Stimulated activated CD8-positive, alpha-beta memory T cell treated with anti-CD3 and anti-CD28 coated beads, Interleukin-2, amount 100 ng/mL, for 1 hour (primary cell): ENCODE measurements around the gene DDRGK1.
A peak's percentile ranks its signal among the peaks of the same experiment; 100 is the strongest.
"Not testable (repeated sequence)": the region's sequence is repeated elsewhere in the genome, so short reads cannot be mapped to it uniquely, and the experiment has no call there.

ENCODE experiments used
- DNase-seq, 2 donors: peaks; one replicate each; pipeline ENCODE4 v3.0.0-alpha.2; 2020; ENCODE audit warnings: low read depth in 2 of 2

Gene DDRGK1

GRCh38 chr20:3183896-3184612 is 20.4 kb downstream of the DDRGK1 start:
- DNase-seq, result no peak

DNA sequence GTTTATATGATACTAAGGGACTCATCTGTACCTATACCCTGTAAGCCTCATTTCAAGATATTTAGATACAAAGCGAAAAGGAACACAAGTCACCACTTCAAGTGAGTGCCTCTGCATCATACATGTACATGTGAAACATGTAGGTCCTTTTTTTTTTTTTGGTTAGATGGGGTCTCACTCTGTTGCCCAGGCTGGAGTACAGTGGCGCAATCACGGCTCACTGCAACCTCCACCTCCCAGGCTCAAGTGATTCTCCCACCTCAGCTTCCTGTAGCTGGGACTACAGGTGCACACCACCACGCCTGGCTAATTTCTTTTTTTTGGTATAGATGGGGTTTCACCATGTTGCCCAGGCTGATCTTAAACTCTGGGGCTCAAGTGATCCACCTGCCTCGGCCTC is 22.1 kb downstream of the DDRGK1 start:
- not testable (repeated sequence) for DNase-seq

GRCh38 chr20:3181270-3181669 is 23.2 kb downstream of the DDRGK1 start:
- DNase-seq, result no peak

DNA sequence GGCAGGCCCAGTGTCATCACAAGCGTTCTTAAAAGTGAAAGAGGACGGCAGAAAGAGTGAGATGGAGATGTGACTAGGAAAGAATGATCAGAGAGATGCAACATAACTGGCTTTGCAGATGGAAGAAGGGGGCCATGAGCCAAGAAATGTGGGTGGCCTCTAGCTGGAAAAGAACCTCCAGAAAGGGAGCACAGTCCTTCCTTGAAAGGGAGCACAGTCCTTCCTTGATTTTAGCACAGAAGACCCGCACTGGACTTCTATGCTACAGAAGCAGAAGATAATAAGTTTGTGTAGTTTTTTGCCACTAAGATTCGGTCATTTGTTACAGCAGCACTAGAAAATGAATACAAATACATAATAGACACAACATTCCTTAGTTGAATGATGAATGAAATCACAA is 24.2 kb downstream of the DDRGK1 start:
- DNase-seq, result no peak

DNA sequence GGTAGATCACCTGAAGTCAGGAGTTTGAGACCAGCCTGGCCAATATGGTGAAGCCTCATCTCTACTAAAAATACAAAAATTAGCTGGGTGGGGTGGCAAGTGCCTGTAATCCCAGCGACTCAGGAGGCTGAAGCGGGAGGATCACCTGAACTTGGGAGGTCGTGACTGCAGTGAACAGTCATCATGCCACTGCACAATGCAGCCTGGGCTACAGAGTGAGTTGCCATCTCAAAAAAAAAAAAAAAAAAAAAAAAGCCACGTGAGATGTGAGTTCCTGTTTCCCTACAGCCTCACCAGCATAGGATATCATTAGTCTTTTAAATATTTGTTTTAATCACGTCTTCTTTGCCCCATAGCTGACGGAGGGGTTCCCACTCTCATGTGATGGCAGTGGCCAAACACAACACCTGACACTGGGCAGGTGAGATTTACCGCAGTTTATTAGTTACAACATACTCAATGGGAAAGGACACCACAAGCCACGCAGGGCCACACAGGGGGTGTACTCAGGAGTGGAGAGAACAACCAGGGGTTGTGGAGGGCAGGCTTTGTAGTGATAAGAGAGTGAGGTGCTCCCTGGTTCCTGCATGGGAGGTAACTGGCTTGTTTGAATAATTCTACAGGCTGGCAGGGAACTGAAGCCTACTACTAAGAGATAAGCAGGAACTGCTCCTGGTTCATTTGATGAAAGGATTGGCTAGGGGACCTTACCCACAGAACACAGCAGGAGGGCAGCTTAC is 26.6 kb downstream of the DDRGK1 start:
- DNase-seq, result no peak

- DNase-seq, result no peak
Observed at GRCh38 chr20:3175270-3175669, 29.2 kb downstream of the DDRGK1 start.

DNA sequence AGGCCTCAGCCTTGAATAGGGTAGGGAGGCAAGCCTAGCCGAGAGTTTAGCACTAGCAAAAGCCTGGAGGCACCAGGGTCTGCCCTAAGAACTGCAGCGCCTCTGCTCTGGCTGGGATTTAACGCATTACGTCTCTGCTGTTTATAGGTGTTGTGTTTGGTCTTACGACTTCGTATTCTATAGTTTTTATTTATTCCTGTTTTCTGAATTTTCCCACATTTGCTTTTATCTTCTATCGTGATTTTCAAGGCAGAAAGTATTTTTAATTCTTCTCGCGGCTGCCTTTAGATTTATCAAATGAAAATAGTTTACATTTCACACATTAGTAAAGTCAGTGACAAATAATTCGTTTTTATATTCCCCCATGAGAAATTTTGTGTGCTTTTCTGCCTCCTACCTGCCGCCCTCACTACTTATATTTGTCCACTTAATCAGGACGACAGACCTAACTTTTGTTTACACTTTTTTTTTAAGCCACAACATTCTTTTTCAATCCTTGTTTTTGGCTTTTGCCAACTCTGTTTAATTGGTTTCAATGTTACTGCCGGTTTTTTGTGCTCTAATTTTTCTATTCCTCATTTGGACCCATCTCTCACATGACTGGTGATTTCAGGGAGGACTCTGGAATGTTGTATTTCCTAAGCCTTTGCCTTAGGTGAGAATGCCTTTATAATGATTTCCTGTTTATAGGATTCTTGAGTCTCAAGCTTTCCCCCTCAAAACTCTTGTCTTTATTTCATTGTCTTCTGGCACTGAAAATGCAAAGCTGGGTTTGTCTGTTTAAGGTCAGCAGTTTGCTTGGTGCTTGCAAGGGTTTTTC is 29.8 kb downstream of the DDRGK1 start:
- no peak for DNase-seq

- peak; percentile 84 to 87 for DNase-seq
Observed at GRCh38 chr20:3173610-3174441, 30.7 kb downstream of the DDRGK1 start.

GRCh38 chr20:3172933-3173609 is 31.4 kb downstream of the DDRGK1 start, which contains the start of gene LZTS3:
LZTS3 (minus strand) TSS chr20:3173549; CDS start chr20:3167163, 6,386 bp downstream.
- DNase-seq, result peak; percentile 74 to 78

DNA sequence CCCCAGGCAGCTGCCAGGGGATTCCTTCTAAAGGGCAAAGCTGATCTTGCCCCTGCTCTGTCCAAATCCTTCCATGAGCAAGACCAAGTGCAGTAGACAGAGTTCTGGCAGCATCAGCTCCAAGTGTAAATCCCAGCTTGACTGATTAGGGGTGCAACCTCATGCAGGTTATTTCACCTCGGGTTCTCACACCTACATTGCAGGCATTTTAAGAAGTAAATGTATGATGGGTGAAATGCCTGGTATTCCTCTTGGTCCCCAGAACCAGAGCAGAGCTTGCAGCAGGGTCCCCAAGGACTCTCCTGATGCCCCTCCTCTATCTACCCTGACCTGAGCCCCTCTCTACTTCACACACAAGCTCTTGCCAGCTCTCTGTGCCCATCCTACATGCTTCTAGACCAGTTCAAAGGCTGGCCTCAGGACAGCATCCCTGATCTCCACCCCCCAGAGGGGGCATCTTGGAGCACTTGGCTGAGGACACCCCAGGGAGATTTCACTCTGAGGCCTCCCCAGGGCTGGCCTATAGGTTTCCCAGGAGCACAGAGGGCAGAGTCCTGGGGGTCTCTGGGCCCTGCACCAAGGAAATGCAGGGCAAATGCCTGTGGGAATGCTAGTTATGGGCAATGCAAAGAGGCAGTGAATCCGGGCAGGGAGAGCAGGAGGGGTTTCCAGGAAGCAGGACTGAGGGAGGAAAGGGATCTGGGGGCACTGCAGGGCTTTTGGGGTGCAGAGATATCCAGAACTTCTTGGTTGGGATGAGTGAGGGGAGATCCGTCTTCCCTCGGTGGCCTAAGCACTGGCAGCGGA is 32.2 kb downstream of the DDRGK1 start:
- no peak for DNase-seq

DNA sequence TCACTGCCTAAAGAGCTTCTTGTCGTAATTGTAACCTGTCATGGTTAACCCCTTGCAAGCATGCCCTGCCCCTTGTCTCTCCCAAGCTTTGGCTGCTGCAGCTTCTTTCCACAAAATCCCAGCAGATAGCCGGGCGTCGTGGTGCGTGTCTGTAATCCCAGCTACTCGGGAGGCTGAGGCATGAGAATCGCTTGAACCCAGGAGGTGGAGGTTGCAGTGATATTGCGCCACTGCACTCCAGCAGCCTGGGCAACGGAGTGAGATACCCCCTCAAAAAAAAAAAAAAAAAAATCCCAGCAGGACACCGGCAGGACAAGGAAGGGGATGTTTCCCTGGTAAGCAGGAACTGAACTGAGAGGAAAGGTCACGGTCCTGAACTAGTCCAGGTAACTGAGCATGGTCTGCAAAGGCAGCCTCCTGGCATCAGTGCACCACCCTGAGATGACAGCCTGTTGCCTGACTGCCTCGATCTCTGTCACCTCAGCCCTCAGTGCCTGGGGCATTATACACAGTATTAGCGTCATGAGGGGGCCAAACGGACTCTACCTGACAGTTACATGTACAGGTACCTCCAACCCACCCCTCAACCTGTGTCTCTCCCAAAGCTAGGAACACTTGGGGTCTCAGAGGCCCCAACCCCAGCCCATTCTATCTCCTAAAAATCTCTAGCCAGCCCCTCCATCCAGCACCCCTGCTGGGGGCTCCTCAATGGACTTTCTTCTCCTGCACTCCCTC is 32.9 kb downstream of the DDRGK1 start:
- DNase-seq, result no peak

DNA sequence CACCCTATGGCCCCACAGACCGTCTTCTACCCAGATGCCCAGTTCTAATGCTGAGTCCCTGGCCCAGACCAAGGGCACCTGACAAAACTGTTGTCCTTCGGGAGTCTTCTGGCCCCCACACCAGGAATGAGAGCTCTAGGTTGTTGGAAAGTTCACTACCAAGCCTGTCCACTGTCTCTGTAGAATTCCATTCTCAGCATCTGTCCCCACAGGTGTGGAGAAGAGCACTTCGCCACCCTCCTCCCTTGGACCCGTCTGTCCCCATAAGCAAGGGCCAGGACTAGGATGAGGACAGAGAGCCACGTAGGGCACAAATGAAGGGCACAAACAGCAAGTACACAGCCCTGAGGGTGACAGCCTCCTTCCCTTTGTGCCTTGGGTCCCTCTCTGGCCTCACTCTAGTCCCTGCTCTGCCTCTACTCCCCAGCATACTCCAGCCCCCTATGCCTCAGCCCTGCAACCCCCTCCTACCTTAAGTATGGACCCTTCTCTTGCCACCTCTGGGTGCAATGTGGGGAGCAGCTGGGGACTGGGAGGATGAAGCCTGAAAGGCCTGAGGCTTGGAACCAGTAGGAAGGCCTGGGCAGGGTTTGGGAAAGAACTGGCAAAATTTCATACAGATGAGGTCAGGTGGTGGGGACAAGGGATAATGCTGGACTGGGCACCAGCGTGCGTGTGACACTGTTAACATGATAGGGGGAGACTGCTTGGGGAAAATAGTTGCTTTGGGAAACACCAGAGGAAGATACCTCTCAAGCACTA is 35.5 kb downstream of the DDRGK1 start:
- DNase-seq, result no peak

DNA sequence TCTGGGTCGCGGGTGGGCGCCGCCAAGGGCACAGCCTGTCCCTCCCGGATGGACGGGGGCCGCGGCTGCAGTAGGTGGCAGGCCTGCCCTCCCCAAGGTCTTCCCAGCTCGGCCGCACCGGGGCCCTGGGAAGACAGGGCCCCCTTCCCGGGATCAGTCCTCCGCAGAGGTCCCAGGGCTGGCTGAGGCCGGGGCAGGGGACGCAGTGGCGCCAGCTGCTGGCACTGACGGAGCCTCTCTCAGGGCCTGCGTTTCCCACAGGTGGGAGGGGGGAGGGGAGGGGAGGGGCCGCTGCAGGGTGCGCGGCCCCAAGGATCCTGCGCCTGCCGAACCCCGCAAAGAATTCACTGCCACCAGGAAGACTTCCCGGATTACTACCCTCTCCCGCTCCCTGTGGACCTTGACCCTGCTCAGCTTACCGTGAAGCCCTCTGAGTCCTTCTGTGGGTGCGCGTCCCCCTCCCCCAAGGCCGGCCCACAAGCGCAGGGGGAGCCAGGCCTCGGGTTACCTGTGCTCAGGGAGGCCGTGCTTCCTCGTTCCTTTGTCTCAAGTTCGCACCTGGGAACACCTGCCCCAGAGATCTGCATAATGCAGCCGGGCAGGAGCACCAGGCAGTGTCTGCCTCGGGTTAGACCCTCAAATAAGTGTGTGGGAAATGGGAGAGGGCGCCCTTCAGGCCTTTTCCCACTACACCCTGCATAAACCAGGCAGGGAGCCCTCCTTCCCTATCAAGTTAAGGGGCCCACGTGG is 36.2 kb downstream of the DDRGK1 start:
- no peak for DNase-seq

DNA sequence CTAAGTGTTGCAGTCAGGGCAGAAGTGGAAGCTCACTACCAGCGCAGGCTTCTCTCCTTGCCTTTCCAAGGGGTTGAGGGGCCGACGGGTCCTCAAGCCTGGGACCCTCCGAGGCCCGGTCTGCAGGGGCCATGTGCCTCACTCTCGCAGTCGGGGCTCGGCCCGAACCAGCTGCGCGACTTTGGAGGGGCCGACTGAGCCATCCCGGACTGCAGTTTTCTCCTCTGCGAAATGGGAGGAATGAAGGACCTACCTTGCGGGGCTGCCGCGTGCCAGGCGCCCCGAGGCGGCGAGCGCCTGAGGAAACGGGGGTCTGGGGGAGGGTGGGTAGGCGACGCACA is 36.8 kb downstream of the DDRGK1 start:
- no peak for DNase-seq

- DNase-seq, result no peak
Observed at GRCh38 chr20:3166913-3167342, 37.6 kb downstream of the DDRGK1 start.

DNA sequence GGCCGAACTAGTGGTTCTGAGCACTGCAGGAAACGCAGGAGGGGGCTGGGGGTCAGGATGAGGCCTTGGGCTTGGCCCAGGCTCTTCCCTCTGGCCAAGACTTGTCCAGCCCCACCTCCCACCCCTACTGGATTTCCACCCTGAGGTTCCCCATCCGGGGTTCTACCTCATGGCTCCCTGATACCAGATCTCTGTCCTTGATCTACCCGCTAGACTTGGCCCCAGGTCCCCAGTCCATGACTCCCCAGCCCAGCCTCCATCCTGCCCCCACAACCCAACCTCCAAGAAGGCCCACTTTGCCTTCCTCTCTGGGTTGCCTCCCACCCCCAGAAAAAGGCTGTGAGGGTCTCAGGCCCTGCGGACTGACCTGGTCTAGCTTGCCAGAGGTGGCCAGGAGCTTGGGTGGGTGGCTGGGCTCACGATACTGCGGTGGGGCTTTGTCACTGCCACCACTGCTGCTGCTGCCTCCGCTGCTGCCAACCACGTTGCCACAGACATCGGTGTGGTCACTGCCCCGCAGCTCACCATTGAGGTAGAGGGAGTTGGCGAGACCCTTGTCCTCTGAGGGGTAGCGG is 38.1 kb downstream of the DDRGK1 start:
- no peak for DNase-seq

DNA sequence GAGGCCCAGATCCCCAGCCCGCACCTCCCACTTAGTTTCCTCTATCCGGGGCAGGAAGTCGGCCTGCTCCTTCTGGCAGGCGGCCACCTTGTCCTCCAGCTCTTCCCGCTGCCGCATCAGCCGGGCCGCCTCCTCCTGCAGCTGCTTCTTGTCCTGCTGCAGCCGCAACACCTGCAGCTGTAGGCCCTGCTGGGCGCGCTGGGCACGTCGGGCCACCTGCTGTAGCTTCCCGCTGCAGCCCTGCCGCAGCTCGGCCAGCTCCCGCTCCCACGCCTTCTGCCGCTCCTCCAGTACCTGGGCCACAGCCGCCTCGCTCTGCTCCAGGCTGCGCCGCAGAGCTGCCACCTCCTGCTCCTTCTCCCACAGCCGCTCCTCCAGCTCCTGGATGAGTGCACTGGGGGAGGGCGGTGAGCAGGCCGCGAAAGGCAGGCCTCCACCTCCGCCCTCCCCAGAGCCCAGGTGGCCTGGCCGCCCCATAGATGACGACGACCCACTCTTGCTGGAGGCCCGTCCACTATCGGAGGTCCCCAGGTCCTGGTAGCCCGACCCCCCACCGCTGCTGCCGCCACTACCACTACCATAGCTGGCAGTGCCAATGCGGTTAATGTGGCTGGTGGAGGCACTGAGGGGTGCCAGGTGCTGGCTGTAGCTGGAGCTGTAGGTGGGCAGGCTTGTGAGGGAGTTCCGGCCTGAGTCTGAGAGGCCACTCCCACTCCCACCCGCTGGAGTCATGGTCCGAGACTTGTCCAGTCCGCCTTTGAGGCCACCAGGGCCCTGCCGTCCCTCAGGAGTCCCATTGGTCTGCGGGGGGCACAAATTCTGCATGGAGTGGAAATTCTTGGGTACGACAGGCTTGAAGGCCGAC is 38.8 kb downstream of the DDRGK1 start:
- DNase-seq, result no peak
